Dermis blood vessel endothelial cell (primary cell): Measurements from ENCODE around the gene NAGPA. TPM values are rescaled to one million over a fixed set of nuclear protein-coding genes. Genes with fewer than 3 reads are reported as not detected.

ENCODE experiments used
- DNase-seq: peaks from one replicate; pipeline ENCODE4 v3.0.0; 2010
- total RNA-seq: library from RNA; depleted of rRNA; stranded (reverse); fragments of >200 nt; gene quantifications from 2 replicates; pipeline ENCODE4 v1.2.3, GENCODE V29; 2014

Gene NAGPA
- total RNA-seq, 1 donor from 2014 or later, result 35.9 TPM

DNA sequence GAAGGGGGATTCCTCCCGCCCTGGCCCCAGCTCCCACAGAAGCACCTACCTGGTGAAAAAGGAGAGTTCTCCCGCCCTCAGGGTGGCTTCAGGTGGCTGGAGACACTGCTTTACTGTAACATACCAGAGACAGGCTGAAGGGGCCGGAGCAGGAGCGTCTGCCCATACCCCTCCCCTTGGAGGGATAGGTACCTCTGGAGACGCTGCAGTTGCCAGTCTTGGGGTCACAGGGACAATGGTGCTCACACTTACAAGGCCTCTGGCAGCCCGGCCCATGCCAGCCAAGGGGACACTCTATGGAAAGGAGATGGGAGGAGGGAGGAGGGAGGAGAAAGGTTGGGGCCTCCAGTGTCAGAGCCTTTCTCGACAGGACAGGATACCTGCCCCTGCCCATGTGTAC is 6.6 kb downstream of the NAGPA start:
- no peak for DNase-seq

DNA sequence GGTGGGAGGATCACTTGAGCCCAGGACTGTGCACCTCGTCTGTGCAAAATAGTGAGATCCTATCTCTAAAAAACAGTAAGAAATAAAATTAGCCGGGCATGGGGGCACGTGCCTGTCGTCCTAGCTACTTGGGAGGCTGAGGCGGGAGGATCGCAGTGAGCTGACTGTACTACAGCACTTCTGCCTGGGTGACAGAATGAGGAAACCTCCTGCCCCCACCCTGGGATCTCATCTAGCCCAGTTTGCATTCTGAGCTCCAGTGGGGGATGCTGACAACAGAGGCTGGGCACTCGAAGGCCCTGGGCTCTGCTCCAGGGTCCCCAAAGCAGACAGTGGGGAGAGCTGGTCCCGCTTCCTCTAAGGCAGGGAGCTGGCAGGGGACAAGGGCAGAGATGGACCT is 7.1 kb downstream of the NAGPA start:
- DNase-seq, result no peak

GRCh38 chr16:5025171-5025632 is 8.5 kb downstream of the NAGPA start:
- DNase-seq, result peak; percentile 40

DNA sequence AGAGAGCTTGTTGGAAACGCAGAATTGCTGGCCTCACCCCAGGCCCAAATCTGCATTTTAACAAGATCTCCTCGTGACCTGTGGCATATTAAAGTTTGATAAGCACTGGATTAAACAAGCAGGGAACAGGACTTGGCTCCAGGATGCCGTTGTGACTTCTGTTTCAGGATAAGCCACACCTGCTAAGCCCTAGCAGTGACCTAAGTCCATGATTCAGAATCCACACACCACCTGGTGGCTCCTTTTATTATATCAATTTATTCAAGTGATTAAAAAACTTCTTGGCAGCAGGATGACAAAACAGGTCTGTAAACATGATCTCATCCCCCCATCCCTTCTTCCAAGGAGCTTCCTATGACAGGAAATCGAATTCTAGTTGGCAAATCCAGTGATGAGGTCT is 9.1 kb downstream of the NAGPA start:
- peak; percentile 59 for DNase-seq

DNA sequence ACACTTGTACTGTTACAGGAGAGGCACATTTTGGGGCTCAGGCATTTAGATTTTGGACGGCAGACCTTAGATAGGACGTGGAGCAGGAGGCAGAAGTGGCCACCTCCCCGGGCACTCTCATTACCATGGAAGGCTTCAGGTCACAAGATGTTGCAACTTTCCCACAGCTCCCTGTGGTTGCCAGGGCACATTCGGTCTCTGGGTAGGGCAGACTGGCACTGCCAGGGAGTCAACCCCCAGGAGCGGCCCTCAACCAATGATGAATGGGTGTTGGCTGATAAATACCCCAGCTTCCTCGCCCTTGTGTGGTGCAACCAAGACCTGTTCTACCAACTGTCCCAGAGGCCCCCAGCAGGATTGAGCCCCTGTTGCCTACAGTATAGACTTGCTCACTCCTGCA is 11.2 kb downstream of the NAGPA start:
- DNase-seq, result no peak

GRCh38 chr16:5020551-5020950 is 13.2 kb downstream of the NAGPA start:
- DNase-seq, result no peak

- no peak for DNase-seq
These were observed 14.0 kb downstream of the NAGPA start for GRCh38 chr16:5019775-5020174.

GRCh38 chr16:5018793-5019192 is 14.9 kb downstream of the NAGPA start:
- DNase-seq, result no peak

DNA sequence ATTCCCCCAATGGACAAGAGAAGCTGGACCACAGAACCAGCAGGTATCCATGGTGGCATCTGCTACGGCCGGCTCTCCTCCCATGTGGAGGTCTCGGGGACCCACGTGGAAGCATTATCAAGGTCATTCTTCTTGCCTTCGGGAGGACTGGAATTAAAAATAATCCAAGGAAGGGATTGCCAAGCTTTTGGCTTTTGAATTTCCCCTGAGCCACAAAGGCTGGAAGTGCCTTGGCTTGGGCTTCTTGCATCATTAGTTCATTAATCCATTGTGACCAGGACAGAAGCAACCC is 16.1 kb downstream of the NAGPA start:
- no peak for DNase-seq

DNA sequence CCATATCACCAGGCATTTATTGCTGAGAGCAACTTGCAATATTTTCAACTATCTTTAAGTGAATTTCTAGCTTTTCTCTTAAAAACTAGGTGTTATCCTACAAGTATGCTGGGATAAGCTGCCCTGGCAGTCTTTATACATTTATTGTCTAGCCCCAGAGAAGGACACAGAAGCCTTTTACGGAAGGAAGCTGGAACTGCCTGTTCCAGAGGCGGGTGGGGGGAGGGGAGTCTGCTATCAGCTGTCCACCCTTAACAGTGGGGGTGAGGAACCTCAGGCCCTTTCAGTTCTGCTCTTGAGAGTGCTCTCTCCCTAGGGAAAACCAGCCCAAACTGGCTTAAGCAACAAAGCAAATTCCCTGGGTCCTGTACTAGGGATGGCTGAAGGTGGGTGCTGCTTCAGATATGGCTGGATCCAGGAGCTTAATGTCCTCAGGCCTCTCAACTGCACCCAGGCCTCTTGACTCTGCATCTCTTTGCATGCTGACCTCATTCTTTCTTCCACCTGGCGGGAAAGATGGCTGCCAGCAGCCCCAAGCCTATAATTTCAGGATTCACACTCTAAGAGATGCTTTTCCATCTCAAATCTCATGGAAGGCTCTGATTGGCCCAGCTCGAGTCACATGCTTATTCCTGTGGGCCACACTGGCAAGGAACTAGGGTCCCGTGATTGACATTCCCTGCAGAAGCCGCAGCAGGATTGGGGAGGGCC is 16.6 kb downstream of the NAGPA start:
- no peak for DNase-seq

DNA sequence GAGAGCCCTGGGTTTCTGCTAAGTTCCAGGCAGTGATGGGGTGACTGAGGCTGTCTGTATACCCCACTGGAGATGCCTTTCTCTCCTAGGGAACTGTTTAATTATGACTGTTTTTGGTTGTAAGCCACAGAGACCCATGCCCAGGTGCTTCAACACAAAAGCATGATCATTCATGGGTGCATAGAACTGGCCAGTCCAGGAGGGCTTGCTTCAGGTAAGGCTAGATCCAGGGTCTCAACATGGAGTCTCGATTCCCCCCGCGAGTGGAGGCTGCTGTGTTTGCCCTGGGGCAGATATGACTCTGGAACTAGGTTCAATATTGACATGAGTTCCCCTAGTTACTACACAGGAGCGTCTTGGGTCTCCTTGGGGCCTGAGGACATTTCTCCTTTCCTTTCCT is 17.8 kb downstream of the NAGPA start:
- no peak for DNase-seq

DNA sequence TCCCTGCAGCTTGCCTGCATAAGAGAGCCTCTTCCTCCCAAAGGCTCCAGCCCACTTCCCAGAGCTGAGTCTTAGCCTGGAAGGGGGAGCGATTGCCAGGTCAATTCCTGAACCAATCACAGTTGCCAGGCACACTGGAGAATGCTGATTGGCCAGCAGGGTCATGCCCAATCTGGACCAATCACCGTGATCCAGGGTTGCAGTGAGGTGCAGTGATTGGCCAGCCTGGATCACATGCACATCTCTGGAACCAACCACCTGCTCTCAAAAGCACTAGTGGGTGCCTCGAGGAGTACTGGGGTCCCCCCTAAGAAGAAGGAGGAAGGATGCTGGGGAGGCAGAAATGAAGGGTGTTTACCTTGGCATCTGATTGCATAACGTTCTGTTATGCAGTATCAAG is 18.4 kb downstream of the NAGPA start:
- peak; percentile 3 for DNase-seq

- DNase-seq, result no peak
These were observed 20.8 kb downstream of the NAGPA start for GRCh38 chr16:5012887-5013286.

DNA sequence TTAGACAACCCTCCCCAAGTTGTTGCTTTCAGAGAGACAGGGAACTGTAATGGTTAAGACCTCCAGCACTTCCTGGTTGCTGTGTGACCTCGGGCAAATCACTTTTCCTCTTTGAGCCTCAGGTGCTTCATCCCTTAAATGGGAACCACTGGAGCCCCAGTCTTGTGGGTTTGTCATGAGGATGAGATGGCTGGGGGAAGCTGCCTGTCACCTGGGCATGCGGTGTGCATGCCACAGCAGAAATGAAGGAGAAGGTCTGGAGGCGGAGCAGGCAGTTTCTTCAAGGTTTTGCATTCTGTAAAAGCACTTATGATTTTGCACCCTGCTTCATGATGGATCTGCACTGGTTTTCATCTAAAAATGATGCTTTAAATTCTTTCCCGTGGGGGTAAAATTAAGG is 22.1 kb downstream of the NAGPA start:
- DNase-seq, result no peak

DNA sequence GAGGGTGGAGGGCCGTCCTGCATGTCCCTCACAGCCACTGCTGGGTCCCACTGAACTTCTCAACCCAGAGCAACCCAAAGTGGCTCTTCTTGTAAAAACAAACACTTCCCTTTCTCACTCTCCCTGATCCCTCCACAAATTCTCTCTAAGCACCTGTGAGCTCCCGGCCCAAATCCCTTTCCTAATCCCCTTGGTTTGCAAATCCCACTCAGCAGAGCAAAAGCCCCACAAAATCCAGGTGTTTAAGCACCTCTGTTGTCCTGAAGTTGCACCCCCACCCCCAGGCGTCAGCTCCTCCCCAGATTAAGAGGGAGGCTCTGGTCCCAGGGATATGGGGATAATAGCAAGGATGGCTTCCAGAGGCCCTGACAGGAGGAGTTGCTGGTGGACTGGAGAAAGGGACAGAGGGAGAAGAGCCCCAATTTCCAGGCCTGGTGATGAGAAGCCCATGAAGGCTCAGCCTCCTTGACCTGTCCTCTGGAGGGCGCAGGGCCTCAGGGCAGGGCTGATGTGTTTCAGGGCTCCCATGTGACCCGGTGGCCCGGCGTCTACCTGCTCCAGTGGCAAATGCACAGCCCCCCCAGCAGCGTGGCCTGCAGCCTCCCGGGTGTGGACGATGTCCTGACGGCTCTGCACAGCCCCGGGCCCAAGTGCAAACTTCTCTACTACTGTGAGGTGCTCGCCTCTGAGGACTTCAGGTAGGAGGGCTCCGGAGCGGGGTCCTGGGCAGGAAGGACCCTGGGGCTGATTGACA is 23.0 kb downstream of the NAGPA start:
- no peak for DNase-seq

DNA sequence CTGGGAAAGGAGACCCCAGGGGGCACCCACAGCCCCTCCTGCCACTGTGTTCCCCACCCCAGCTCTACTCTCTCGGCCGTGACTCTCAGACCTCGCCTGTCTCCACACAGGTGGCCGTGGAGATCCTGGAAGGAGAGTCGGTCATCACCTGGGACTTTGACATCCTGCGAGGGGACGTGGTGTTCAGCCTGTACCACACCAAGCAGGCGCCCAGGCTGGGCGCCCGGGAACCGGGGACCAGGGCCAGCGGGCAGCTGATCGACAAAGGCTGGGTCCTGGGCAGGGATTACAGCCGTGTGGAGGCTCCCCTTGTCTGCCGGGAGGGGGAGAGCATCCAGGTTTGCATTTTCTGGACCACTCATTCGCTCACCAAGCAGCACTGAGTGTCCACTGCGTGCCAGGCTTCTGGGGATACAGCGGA is 25.4 kb downstream of the NAGPA start:
- DNase-seq, result no peak

- DNase-seq, result no peak
These were observed 26.5 kb downstream of the NAGPA start for GRCh38 chr16:5007256-5007655.

DNA sequence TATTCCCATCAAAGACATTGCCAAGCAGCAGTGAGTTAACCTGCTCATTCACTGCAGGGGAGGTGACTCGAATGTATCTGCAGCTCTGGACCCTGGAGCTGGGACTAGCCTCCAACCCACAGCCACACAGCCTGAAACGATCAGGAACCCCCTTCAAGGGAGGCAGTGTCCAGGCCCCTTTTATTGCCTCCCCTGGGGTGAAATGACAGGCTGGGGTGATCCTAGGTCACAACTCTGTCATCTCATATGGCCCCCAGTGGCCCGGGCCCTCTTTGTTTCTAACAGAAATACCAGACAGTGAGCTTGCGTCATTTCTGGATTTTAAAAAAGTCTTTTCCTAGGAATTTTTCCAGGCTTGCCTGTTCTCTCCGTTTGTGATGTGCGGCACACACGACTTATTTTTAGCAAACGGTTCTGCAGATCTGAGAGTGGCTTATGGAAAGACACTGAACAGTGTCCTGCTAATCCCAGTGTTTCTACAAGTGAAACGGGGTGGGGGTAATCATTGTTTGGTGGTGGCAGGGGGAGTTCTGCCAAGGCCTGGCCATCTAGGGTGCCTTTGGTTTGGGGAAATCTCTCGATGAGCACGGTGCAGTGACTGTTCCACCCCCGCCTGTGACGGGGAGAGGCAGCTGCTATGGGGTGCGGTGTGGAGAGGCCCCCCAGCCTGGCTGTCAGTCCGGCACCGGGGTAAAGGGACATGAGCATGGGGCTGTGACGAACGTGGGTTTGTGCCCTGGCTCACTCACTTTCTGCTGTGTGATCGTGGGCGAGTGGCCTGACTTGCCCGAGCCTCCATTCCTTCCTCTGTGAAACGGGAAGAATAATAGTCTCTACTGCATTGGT is 27.2 kb downstream of the NAGPA start:
- DNase-seq, result no peak

DNA sequence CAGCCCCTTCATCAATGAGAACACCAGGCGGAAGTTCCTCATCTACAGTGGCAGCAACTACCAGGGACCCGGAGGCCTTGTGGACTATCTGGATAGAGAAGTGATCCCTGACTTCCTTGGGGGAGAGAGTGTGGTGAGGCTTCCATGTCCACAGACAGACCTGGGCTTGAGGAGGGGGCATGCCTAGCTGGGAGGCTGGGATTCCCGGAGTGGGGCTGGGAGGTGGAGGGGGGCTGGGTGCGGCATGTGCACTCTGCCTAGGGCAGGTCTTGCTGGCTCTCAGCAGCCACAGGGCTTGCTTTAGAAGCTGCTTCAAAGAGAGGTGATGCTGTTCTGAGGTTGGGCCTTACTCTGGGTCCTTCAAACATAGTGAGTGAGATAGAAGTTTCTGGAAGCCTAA is 27.8 kb downstream of the NAGPA start:
- no peak for DNase-seq

- no peak for DNase-seq
These were observed 29.4 kb downstream of the NAGPA start for GRCh38 chr16:5004311-5004710.

GRCh38 chr16:5003828-5004227 is 29.9 kb downstream of the NAGPA start:
- no peak for DNase-seq

GRCh38 chr16:5003211-5003610 is 30.5 kb downstream of the NAGPA start:
- DNase-seq, result no peak

GRCh38 chr16:5002699-5003143 is 31.0 kb downstream of the NAGPA start:
- no peak for DNase-seq

- no peak for DNase-seq
These were observed 31.7 kb downstream of the NAGPA start for GRCh38 chr16:5001986-5002385.
